NCI-H1105 (cell line): ENCODE measurements around the gene VENTX.

ENCODE experiments used
- DNase-seq: peaks from one replicate; lab custom pipeline; 2025; lab: John Stamatoyannopoulos, UW

Gene VENTX

DNA sequence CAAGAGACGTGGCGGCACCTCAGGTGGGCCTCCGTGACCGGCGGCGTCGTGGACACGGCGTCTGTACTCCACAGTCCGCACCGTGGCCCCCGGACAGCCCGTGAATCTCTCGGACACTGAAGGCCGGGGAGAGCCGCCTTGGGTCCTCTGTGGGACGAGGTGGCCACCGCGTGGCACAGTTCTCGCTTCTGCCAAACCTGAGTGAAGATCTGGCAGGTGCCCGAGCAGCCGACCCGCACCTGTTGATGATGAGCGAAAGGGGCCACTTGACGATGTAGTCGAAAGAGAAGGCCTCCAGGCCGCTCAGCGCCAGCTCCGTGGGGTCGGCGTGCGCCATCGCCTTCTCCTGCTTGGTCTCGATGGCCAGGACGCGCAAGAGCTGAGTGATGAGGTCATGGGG lies 47.6 kb downstream of the VENTX start:
- no peak for DNase-seq

DNA sequence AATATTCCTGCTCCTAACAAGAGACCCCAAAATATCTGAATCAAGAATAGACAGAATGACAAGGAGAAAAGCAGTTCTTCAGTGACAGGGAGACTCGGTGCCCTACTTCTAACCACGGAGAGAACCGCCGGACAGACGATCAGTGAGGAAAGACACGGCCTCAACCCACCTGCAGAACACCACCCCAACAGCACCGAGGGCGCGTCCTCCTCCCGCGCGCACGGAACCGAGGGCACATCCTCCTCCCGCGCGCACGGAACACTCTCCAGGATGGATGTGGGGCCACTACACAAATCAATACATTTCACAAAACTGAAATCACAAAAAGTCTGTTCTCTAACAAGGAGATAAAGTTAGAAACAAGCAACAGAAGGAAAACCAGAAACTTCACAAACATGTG lies 48.7 kb downstream of the VENTX start:
- DNase-seq: no peak

DNA sequence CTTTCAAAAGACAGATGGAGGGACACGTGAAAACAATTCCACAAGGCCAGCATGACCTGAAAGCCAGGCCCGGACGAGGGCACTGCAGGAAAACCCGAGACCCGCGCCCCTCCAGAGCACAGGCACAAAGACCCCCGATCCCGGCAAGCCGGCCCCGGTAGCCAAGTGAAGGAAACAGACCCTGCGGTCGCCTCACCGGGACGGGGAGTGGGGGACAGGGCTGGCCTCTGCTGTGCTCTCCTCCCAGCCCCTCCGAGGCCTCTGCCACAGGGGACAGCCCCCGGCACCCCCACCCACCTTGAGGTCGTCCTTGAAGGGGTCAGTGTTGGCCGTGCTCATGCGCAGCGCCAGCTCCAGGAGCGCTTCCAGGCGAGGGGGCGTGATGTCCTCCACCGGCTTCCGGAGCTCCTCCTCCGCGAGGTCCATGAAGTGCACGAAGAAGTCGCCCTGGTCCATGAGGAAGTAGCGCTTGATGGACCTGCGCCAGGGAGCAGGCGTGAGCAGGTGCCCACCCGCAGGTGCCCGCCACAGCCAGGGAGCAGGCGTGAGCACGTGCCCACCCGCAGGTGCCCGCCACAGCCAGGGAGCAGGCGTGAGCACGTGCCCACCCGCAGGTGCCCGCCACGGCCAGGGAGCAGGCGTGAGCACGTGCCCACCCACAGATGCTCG lies 50.3 kb downstream of the VENTX start:
- no peak for DNase-seq

DNA sequence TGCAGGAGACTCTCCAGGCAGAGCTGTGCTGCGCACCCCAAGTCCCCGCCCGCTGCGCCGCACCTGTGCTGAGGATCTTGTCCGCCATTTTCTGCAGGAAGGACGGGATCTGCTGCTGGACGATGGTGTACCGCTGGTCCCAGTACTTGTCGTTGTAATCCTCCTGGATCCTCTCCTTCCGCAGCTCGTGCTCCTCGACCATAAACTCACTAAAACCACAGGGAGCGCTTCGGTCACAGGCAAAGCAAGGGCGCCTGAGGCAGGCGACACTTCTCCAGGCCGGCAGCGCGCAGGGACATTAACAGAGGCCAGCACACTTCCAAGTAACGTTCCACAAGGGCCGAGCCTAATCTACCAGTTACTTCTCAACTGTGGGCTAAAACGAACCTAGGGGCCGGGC lies 52.1 kb downstream of the VENTX start:
- DNase-seq: no peak
